Cardiac muscle cell (in vitro differentiated cells and primary cell): Measurements from ENCODE around the gene BMAL2. TPM values are rescaled to one million over a fixed set of nuclear protein-coding genes. Genes with fewer than 3 reads are reported as not detected.

Source experiments
- DNase-seq, 2 donors: peaks; one replicate each; pipeline versions ENCODE4 v3.0.0 to v3.0.0-alpha.2; 2010 to 2017; ENCODE audit warnings: low read depth in 1 of 2, low spot score in 1 of 2
- H3K27ac ChIP-seq: fragments of 200-600 bp; sonication (generic); 2 replicates; pipeline ENCODE4 v1.5.1; 2016
- H3K27me3 ChIP-seq: fragments of 200-600 bp; sonication (generic); 2 replicates; pipeline ENCODE4 v1.6.0; 2016; ENCODE audit warnings: control low read depth
- H3K36me3 ChIP-seq: fragments of 200-600 bp; sonication (generic); 2 replicates; pipeline ENCODE4 v1.5.1; 2016; ENCODE audit warnings: control low read depth
- H3K4me1 ChIP-seq: fragments of 200-600 bp; sonication (generic); 2 replicates; pipeline ENCODE4 v1.8.1; 2017; ENCODE audit warnings: low read depth, mild to moderate bottlenecking, mixed run types
- H3K4me3 ChIP-seq: fragments of 200-600 bp; sonication (generic); 2 replicates; pipeline ENCODE4 v1.5.1; 2016; ENCODE audit warnings: mild to moderate bottlenecking
- H3K9me3 ChIP-seq: fragments of 200-600 bp; sonication (generic); 2 replicates; pipeline ENCODE4 v1.5.1; 2017; ENCODE audit warnings: low read depth, mild to moderate bottlenecking, control low read depth
- polyA plus RNA-seq: library from polyadenylated mRNA; unstranded; fragments of >200 nt; fragmentation: Nextera tagmentation; extraction: Ambion mirVana; gene quantifications from 2 replicates; pipeline ENCODE4 v1.2.1, GENCODE V29; 2016
- total RNA-seq: library from RNA; depleted of rRNA; stranded (reverse); fragments of >200 nt; gene quantifications from 2 replicates; pipeline ENCODE4 v1.2.3, GENCODE V29; 2016
- TF ChIP-seq, protein P1 (sequence below): IDR thresholded peaks from 2 replicates; pipeline ENCODE4 v1.5.1; 2012; ENCODE audit warnings: low read depth, mild to moderate bottlenecking, low read length

The BMAL2 gene
- total and polyA plus RNA-seq, 2 experiments from 2014 or later, result 0.72 to 0.98 TPM

DNA sequence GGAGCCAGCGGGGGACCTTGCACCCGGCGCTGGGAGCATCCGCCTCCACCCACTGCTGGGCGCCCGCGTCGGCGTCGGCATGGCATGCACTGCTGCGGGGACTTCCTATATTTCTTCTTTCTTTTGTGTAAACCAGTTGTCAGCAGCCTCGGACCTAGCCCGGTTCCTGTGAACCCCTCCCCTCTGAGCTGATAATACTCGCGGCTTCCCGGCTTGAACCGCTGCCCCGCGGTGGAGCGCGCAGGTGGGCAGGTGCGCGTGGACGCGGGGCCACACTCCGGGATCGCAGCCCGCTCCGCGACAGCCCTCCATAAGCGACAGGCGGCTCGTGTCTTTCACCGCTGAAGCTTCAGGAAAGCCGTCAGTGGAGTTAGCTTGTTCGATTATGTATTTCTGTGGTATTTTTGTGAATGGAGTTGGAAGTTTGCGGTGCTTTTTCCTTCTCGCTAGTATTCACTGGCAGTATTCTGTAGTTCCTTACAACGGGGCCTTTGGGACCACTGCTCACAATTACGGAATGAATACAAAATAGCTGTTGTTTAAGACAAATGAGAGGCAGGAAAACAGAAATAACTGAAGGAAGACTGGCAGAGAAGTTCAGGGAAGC is 870 bp downstream of the BMAL2 start:
- Histone ChIP-seq H3K4me3 (peak overlapping the region; percentile 64), H3K27me3 (peaks cover 63% of the 10 kb centered on the region), H3K4me1 (no peaks in the 10 kb centered on the region), H3K27ac (no peak overlapping the region), H3K9me3 (no peaks in the 10 kb centered on the region), H3K36me3 (no peaks in the 10 kb centered on the region)
- TF ChIP-seq, protein P1, sequence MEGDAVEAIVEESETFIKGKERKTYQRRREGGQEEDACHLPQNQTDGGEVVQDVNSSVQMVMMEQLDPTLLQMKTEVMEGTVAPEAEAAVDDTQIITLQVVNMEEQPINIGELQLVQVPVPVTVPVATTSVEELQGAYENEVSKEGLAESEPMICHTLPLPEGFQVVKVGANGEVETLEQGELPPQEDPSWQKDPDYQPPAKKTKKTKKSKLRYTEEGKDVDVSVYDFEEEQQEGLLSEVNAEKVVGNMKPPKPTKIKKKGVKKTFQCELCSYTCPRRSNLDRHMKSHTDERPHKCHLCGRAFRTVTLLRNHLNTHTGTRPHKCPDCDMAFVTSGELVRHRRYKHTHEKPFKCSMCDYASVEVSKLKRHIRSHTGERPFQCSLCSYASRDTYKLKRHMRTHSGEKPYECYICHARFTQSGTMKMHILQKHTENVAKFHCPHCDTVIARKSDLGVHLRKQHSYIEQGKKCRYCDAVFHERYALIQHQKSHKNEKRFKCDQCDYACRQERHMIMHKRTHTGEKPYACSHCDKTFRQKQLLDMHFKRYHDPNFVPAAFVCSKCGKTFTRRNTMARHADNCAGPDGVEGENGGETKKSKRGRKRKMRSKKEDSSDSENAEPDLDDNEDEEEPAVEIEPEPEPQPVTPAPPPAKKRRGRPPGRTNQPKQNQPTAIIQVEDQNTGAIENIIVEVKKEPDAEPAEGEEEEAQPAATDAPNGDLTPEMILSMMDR, result no peak
- DNase-seq, result peak in 1 of 2 donors; percentile 25

DNA sequence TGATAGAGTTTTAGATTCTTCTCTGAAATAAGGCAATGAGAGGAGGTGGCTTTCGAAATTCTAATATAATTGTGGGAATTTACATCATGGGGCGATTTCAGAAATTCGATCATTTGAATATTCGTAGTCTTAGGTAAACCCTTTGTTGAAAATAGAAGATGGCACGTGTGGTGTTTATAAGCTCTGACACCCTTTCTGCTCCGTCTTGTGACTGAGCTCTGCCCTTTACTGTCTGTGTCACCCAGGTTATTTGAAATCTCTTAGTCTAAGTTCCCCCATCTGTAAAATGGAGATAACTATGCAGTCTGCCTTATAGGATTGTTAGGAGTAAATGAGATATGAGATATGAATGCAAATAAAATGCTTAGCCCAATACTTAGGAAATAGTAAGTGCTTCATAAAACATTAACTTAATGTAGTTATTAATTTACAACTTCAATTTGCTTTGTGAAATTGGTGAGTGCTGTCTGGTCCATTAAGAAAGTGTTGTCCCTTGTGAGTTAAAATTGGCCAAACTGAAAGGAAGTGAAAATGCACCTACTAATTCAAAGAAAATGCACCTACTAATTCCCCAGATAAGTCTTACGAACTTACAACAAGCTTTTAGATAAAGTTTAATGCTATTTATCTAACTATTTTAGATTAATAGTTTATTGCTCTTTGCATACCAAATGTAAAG is 1.5 kb downstream of the BMAL2 start:
- no peak for DNase-seq
- H3K4me3 ChIP-seq, result peak overlapping the region; percentile 64

GRCh38 chr12:27334721-27335082 is 2.1 kb downstream of the BMAL2 start:
- no peak overlapping the region for H3K4me3 ChIP-seq
- H3K27ac ChIP-seq, result no peak overlapping the region
- no peak for DNase-seq
- H3K36me3 ChIP-seq, result no peaks in the 10 kb centered on the region
- peaks cover 63% of the 10 kb centered on the region for H3K27me3 ChIP-seq
- H3K9me3 ChIP-seq, result no peaks in the 10 kb centered on the region
- H3K4me1 ChIP-seq, result no peaks in the 10 kb centered on the region
- TF ChIP-seq, protein P1, result no peak

More for the DNA sequence above, 1.5 kb downstream of the BMAL2 start:
- H3K27me3 ChIP-seq, result peaks cover 63% of the 10 kb centered on the region
- H3K9me3 ChIP-seq, result no peaks in the 10 kb centered on the region
- no peaks in the 10 kb centered on the region for H3K4me1 ChIP-seq
- no peak overlapping the region for H3K27ac ChIP-seq
- H3K36me3 ChIP-seq, result no peaks in the 10 kb centered on the region
- TF ChIP-seq, protein P1, result no peak

DNA sequence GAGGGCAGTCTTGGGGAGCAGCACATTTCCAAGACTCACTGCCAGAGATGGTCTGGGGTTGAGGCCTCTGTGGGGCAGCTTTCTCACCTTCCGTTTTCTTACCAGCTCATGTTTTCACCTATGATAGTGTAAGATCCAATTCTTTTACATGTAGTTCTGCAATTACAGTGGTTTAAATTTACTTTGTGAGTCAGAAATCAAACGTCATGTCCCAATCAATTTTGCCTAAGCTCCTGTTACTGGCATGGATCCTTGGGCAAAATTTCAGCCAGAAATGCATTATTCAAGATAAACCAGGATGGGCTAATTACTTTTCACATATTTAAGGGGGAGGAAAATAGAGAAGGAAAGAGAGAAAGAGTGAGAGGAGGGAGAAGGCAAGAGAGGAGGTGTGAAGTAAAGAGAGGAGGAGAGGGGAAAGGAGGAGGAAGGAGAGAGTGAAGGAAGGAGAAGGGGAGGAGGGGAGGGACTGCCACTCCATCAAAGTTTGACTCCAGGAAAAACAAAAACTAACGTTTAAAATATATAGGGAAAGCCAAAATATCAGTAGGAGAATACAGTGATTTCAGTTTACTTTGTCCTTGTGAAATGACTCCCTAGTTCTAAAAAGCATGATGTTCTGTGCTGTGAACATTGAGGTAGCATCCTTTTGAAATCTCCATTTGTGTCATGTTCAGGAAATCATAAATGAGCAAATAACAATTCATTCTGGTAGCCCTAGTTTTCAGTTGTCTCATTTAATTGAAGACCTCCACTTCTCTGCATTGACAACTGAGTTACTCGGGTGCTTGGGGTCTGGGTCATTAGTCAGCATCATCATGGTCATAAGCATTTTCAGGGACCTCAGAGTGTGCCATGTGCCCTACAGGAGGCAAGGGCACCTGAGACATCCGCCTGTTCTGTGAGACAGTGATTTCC is 3.0 kb downstream of the BMAL2 start:
- Histone ChIP-seq H3K36me3 (no peaks in the 10 kb centered on the region), H3K4me1 (no peaks in the 10 kb centered on the region), H3K9me3 (no peaks in the 10 kb centered on the region), H3K27me3 (peaks cover 55% of the 10 kb centered on the region), H3K27ac (no peak overlapping the region), H3K4me3 (no peak overlapping the region)
- no peak for DNase-seq
- TF ChIP-seq, protein P1, result no peak

DNA sequence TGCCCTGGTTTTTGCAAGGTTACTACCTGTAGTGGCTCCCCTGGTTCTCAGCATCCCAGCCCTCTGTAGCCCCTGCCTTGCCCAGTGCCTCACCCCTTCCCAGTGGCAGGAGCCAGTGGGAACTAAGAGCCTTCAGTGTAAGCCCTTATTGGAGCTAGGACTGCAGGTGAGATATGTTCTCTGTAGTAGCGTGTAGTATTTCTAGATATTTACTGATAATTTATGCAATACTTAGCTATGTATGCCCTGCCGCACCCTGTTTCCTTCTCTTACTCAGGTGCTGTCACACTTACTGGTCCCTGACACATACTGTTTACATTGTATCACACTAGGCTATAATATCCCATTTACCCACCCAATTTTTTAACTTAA is 3.6 kb downstream of the BMAL2 start:
- no peak for DNase-seq
- TF ChIP-seq, protein P1, result no peak
- Histone ChIP-seq H3K27me3 (peaks cover 48% of the 10 kb centered on the region), H3K36me3 (no peaks in the 10 kb centered on the region), H3K9me3 (no peaks in the 10 kb centered on the region), H3K4me1 (no peaks in the 10 kb centered on the region), H3K4me3 (no peak overlapping the region), H3K27ac (no peak overlapping the region)
